Spleen (tissue), 7 donors: ENCODE data around the gene MGARP.

Source experiments
- CTCF ChIP-seq, 11 experiments: fragments of 200-600 bp in 7 of 11; fragments of 450-650 bp in 4 of 11; sonication (generic) in 4 of 11; IDR thresholded peaks in 8 of 11; conservative IDR thresholded peaks in 3 of 11; 1 replicate in 7 of 11; 2 replicates in 4 of 11; pipeline versions ENCODE4 v1.4.0 to v1.8.0; 2016 to 2021; ENCODE audit warnings: antibody characterized with exemption in 11 of 11, inconsistent platforms in 4 of 11, mild to moderate bottlenecking in 1 of 11
- POLR2A ChIP-seq, 3 donors: fragments of 450-650 bp; IDR thresholded peaks; one replicate each; pipeline ENCODE4 v1.5.1; 2017; ENCODE audit warnings: antibody characterized with exemption in 3 of 3, mild to moderate bottlenecking in 1 of 3
- donor health status: DM: no; HTN: no; CAD: no; lungs with moderate emphysema.
- donor health status: DM: no; HTN: no; CAD: no.
- donor health status: DM: no; HTN: no; CAD: no.

GRCh38 chr4:139242511-139243051 lies 37.4 kb downstream of the MGARP start:
- TF ChIP-seq POLR2A (IDR thresholded peaks at IDR 0.05) (no peak), CTCF (IDR thresholded peaks at IDR 0.05 in 8 of 11, conservative IDR thresholded peaks at IDR 0.05 in 3 of 11) (no peak)
